AG04450 (cell line): ENCODE results near the gene ASCL1. TPM values are rescaled to one million over a fixed set of nuclear protein-coding genes. Genes with fewer than 3 reads are reported as not detected.

Experiments
- CTCF ChIA-PET: fragments of 300-600, 350-600 bp; formaldehyde crosslinking; extraction: SDS; loops from one replicate; lab custom pipeline; 2022; ENCODE audit warnings: antibody characterized with exemption, inconsistent platforms; lab: Charles Lee
- POLR2A ChIA-PET: fragments of 350-600 bp; formaldehyde crosslinking; extraction: SDS; loops from one replicate; lab custom pipeline; 2021; ENCODE audit warnings: antibody characterized with exemption, inconsistent platforms; lab: Yijun Ruan, JAX
- DNase-seq: peaks from one replicate; pipeline ENCODE4 v3.0.0-alpha.2; 2011; ENCODE audit warnings: low read depth, low spot score
- H3K27ac ChIP-seq: one replicate; pipeline ENCODE4 v1.5.1; 2012; ENCODE audit warnings: low read depth, low read length, control low read depth
- H3K27me3 ChIP-seq: one replicate; pipeline ENCODE4 v1.6.0; 2012; ENCODE audit warnings: low read length; ENCODE audit not compliant: control insufficient read depth, insufficient read depth
- H3K4me3 ChIP-seq: 2 replicates; pipeline ENCODE4 v1.5.1; 2011; ENCODE audit warnings: mild to moderate bottlenecking, low read depth, low read length, control low read depth
- H3K9me3 ChIP-seq: 2 replicates; pipeline ENCODE4 v1.5.1; 2012; ENCODE audit warnings: low read length; ENCODE audit not compliant: control insufficient read depth, insufficient read depth
- CTCF ChIP-seq: IDR thresholded peaks from 2 replicates; pipeline ENCODE4 v1.5.1; 2011; ENCODE audit warnings: low read depth, low read length, control low read depth, inconsistent platforms
- polyA plus RNA-seq: library from polyadenylated mRNA; depleted of rRNA; stranded (reverse); fragments of >200 nt; gene quantifications from 2 replicates; pipeline ENCODE4 v1.2.3, GENCODE V29; 2011

ASCL1 gene
- polyA plus RNA-seq, 1 experiment: not detected

DNA sequence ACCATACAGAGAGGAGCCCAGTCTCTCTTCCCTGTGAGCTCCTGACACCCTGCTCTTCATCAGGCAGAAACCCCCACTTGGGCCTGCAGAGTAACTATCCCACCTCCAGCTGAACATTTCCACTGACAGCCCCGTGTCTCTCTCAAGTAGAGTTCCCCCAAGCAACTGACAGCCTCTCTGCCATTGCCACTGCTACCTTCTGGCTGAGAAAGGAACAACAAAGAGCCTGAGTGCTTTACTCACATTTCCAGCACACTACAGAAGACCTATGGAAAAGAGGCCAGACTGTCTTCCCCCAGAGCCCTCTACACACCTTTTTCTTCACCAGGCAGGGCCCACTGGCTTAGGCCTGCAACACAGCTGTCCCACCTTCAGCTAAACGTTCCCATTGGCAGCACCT, 18.4 kb upstream of the ASCL1 start:
- no peak overlapping the region for H3K4me3 ChIP-seq
- no peak for DNase-seq
- ChIA-PET CTCF (interaction anchor here (2.3 kb wide), 1 partner anchor 10 kb away, joined by 5 read pairs; no protein-coding TSS in a partner anchor), POLR2A (no interaction called here)
- H3K27me3 ChIP-seq: no peaks in the 10 kb centered on the region
- TF ChIP-seq CTCF: no peak
- H3K27ac ChIP-seq: no peak overlapping the region
- peaks cover 20% of the 10 kb centered on the region for H3K9me3 ChIP-seq

- Histone ChIP-seq H3K9me3 (peaks cover 20% of the 10 kb centered on the region), H3K27ac (no peak overlapping the region), H3K27me3 (no peaks in the 10 kb centered on the region), H3K4me3 (no peak overlapping the region)
- TF ChIP-seq CTCF: no peak
- CTCF ChIA-PET: interaction anchor here (1.9 to 2.3 kb wide), 2 partner anchors 9 to 609 kb away, joined by 5 to 6 read pairs; no protein-coding TSS in a partner anchor
- DNase-seq: no peak
- POLR2A ChIA-PET: no interaction called here
Measured at GRCh38 chr12:102939670-102940222, 17.7 kb upstream of the ASCL1 start.

DNA sequence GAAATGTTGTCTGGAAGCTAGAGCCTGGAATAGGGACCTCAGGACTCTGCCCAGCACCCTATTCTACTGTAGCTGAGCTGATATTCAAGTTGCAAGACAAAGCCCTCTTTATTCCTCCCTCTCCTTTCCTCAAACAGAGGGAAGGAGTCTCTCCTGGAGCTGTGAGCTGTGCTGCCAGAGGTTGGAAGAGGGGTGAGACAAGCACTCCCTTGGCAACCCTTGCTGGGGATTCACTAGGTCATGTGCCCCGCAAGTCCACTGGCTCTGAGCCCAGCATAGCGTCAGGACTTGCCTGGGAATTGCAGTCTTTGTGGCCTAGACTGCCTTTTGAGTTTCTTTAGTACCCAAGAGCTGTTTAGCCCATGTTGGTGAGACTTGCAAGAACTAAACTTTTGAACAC, 11.4 kb upstream of the ASCL1 start:
- no peak for DNase-seq
- POLR2A ChIA-PET: no interaction called here
- peaks cover 6% of the 10 kb centered on the region for H3K27me3 ChIP-seq
- H3K4me3 ChIP-seq: no peak overlapping the region
- no peak for TF ChIP-seq CTCF
- CTCF ChIA-PET: no interaction called here
- H3K9me3 ChIP-seq: no peaks in the 10 kb centered on the region
- H3K27ac ChIP-seq: no peak overlapping the region

DNA sequence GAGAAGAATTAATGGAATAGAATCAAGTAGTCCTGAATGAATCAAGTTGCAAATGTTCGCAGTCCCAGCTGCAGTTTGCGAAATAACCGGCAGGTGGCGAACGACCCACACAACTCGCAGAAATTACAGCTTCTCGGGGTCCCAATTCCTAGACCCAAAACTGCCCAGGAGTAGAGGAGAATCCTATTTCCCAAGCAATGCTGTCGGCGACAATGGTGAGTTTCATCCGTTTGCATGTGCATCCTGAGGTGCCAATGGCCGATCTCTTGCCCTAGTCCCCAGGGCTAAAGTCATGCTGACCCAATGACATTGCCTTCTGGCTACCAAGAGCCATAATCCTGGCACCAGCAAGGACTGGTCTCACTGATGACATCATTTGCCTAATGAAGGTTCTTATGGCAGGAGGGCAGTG, 8.5 kb upstream of the ASCL1 start:
- peak; percentile 3 for DNase-seq
- POLR2A ChIA-PET: no interaction called here
- Histone ChIP-seq H3K27ac (no peak overlapping the region), H3K9me3 (no peaks in the 10 kb centered on the region), H3K4me3 (no peak overlapping the region), H3K27me3 (peaks cover 9% of the 10 kb centered on the region)
- CTCF ChIA-PET: interaction anchor here (0.6 to 7.6 kb wide), 8 partner anchors 8 to 1339 kb away, joined by 3 to 159 read pairs (median 3); no protein-coding TSS in a partner anchor
- peak; percentile 81 for TF ChIP-seq CTCF

- CTCF ChIA-PET: interaction anchor here (0.5 to 7.6 kb wide), 2 partner anchors 466 to 598 kb away, joined by 3 to 159 read pairs; no protein-coding TSS in a partner anchor
- peaks cover 9% of the 10 kb centered on the region for H3K27me3 ChIP-seq
- POLR2A ChIA-PET: no interaction called here
- no peak overlapping the region for H3K27ac ChIP-seq
- no peak overlapping the region for H3K4me3 ChIP-seq
- no peak for TF ChIP-seq CTCF
- no peaks in the 10 kb centered on the region for H3K9me3 ChIP-seq
- DNase-seq: no peak
Measured at GRCh38 chr12:102950107-102950949, 7.1 kb upstream of the ASCL1 start.
